Measurements from ENCODE around the gene CALD1.

CALD1 gene

GRCh38 chr7:134957005-134957404 is 177.6 kb downstream of the CALD1 start:
- H3K4me2 ChIP-seq (ENCODE audit: low read length), result no peak overlapping the region

GRCh38 chr7:134959810-134960209 is 180.4 kb downstream of the CALD1 start:
- no peaks in the 10 kb centered on the region for H3K4me1 ChIP-seq (ENCODE audit: control insufficient read depth in 1 of 2, insufficient read depth in 2 of 2, low read length in 2 of 2)
- H3K79me1 ChIP-seq (ENCODE audit: low read length), result no peaks in the 10 kb centered on the region
- no peak overlapping the region for H3K4me2 ChIP-seq (ENCODE audit: low read length)
- H3K9ac ChIP-seq (ENCODE audit: low read length), result no peak overlapping the region
- H3K9me3 ChIP-seq (ENCODE audit: insufficient read depth, low read depth, low read length), result no peaks in the 10 kb centered on the region
- H3K27me3 ChIP-seq (ENCODE audit: insufficient read depth, low read length), result no peaks in the 10 kb centered on the region
- WGBS (ENCODE audit: extremely low coverage, insufficient coverage, insufficient read length), result no CpG with 5 or more reads among the region's 5 CpGs
- no peak overlapping the region for H3K23ac ChIP-seq (ENCODE audit: low read length)
- H2BK12ac ChIP-seq (ENCODE audit: low read length), result no peak overlapping the region
- no peak overlapping the region for H2AK5ac ChIP-seq (ENCODE audit: low read length)
- H2BK5ac ChIP-seq (ENCODE audit: low read depth, low read length, poor library complexity), result no peak overlapping the region
- no peak overlapping the region for H4K91ac ChIP-seq (ENCODE audit: low read depth, low read length)
- no peak overlapping the region for H3K14ac ChIP-seq (ENCODE audit: low read length)
- no peak overlapping the region for H3K18ac ChIP-seq (ENCODE audit: low read length)
- H4K12ac ChIP-seq (ENCODE audit: low read depth, low read length), result no peak overlapping the region
- H2AFZ ChIP-seq (ENCODE audit: insufficient read depth, low read length, poor library complexity), result no peak overlapping the region
- no peak overlapping the region for H2BK120ac ChIP-seq (ENCODE audit: insufficient read depth, low read length, poor library complexity)
- H3K27ac ChIP-seq (ENCODE audit: low read depth, low read length), result no peak overlapping the region
- no peak overlapping the region for H3K4me3 ChIP-seq (ENCODE audit: low read depth, low read length)
- H3K79me2 ChIP-seq (ENCODE audit: control insufficient read depth, insufficient read depth, low read length, poor library complexity), result no peaks in the 10 kb centered on the region
- no peak for DNase-seq
- H3K36me3 ChIP-seq (ENCODE audit: control insufficient read depth in 1 of 2, insufficient read depth in 2 of 2, low read length in 2 of 2), result peaks cover 32 to 59% of the 10 kb centered on the region in 2 experiments
- H4K8ac ChIP-seq (ENCODE audit: low read depth, low read length), result no peak overlapping the region
- H3K4ac ChIP-seq (ENCODE audit: low read depth, low read length), result no peak overlapping the region

More at GRCh38 chr7:134957005-134957404, 177.6 kb downstream of the CALD1 start:
- WGBS (ENCODE audit: extremely low coverage, insufficient coverage, insufficient read length), result no CpG with 5 or more reads among the region's 3 CpGs
- H2AK5ac ChIP-seq (ENCODE audit: low read length), result no peak overlapping the region
- H3K14ac ChIP-seq (ENCODE audit: low read length), result no peak overlapping the region
- no peaks in the 10 kb centered on the region for H3K4me1 ChIP-seq (ENCODE audit: control insufficient read depth in 1 of 2, insufficient read depth in 2 of 2, low read length in 2 of 2)
- no peak overlapping the region for H2BK12ac ChIP-seq (ENCODE audit: low read length)
- H3K4me3 ChIP-seq (ENCODE audit: low read depth, low read length), result no peak overlapping the region
- H4K12ac ChIP-seq (ENCODE audit: low read depth, low read length), result no peak overlapping the region
- no peak overlapping the region for H3K23ac ChIP-seq (ENCODE audit: low read length)
- no peak overlapping the region for H3K18ac ChIP-seq (ENCODE audit: low read length)
- H3K27ac ChIP-seq (ENCODE audit: low read depth, low read length), result no peak overlapping the region
- H3K27me3 ChIP-seq (ENCODE audit: insufficient read depth, low read length), result no peaks in the 10 kb centered on the region
- no peak overlapping the region for H3K4ac ChIP-seq (ENCODE audit: low read depth, low read length)
- H3K9ac ChIP-seq (ENCODE audit: low read length), result no peak overlapping the region
- H3K79me1 ChIP-seq (ENCODE audit: low read length), result no peaks in the 10 kb centered on the region
- H3K36me3 ChIP-seq (ENCODE audit: control insufficient read depth in 1 of 2, insufficient read depth in 2 of 2, low read length in 2 of 2), result peaks cover 33 to 61% of the 10 kb centered on the region in 2 experiments
- H2BK5ac ChIP-seq (ENCODE audit: low read depth, low read length, poor library complexity), result no peak overlapping the region
- no peak for DNase-seq
- no peaks in the 10 kb centered on the region for H3K79me2 ChIP-seq (ENCODE audit: control insufficient read depth, insufficient read depth, low read length, poor library complexity)
- H4K91ac ChIP-seq (ENCODE audit: low read depth, low read length), result no peak overlapping the region
- H2AFZ ChIP-seq (ENCODE audit: insufficient read depth, low read length, poor library complexity), result no peak overlapping the region
- no peaks in the 10 kb centered on the region for H3K9me3 ChIP-seq (ENCODE audit: insufficient read depth, low read depth, low read length)
- no peak overlapping the region for H4K8ac ChIP-seq (ENCODE audit: low read depth, low read length)
- H2BK120ac ChIP-seq (ENCODE audit: insufficient read depth, low read length, poor library complexity), result no peak overlapping the region

GRCh38 chr7:134962270-134962780 is 182.9 kb downstream of the CALD1 start:
- Histone ChIP-seq H3K4me1 (ENCODE audit: control insufficient read depth in 1 of 2, insufficient read depth in 2 of 2, low read length in 2 of 2) (no peaks in the 10 kb centered on the region), H4K8ac (ENCODE audit: low read depth, low read length) (no peak overlapping the region), H2BK12ac (ENCODE audit: low read length) (no peak overlapping the region), H3K9me3 (ENCODE audit: insufficient read depth, low read depth, low read length) (no peaks in the 10 kb centered on the region), H4K91ac (ENCODE audit: low read depth, low read length) (no peak overlapping the region), H3K23ac (ENCODE audit: low read length) (no peak overlapping the region), H3K14ac (ENCODE audit: low read length) (no peak overlapping the region), H3K4me3 (ENCODE audit: low read depth, low read length) (no peak overlapping the region), H3K4me2 (ENCODE audit: low read length) (no peak overlapping the region), H3K79me1 (ENCODE audit: low read length) (no peaks in the 10 kb centered on the region), H2AFZ (ENCODE audit: insufficient read depth, low read length, poor library complexity) (no peak overlapping the region), H3K27ac (ENCODE audit: low read depth, low read length) (no peak overlapping the region), H3K18ac (ENCODE audit: low read length) (no peak overlapping the region), H3K4ac (ENCODE audit: low read depth, low read length) (no peak overlapping the region), H3K27me3 (ENCODE audit: insufficient read depth, low read length) (no peaks in the 10 kb centered on the region), H3K9ac (ENCODE audit: low read length) (no peak overlapping the region), H3K36me3 (ENCODE audit: control insufficient read depth in 1 of 2, insufficient read depth in 2 of 2, low read length in 2 of 2) (peaks cover 27 to 60% of the 10 kb centered on the region in 2 experiments), H2BK120ac (ENCODE audit: insufficient read depth, low read length, poor library complexity) (no peak overlapping the region), H3K79me2 (ENCODE audit: control insufficient read depth, insufficient read depth, low read length, poor library complexity) (no peaks in the 10 kb centered on the region), H2BK5ac (ENCODE audit: low read depth, low read length, poor library complexity) (no peak overlapping the region), H2AK5ac (ENCODE audit: low read length) (no peak overlapping the region), H4K12ac (ENCODE audit: low read depth, low read length) (no peak overlapping the region)
- DNase-seq, result no peak

- no peak overlapping the region for H2AK5ac ChIP-seq (ENCODE audit: low read length)
- no peaks in the 10 kb centered on the region for H3K79me2 ChIP-seq (ENCODE audit: control insufficient read depth, insufficient read depth, low read length, poor library complexity)
- no peak overlapping the region for H3K23ac ChIP-seq (ENCODE audit: low read length)
- no peak overlapping the region for H3K14ac ChIP-seq (ENCODE audit: low read length)
- WGBS (ENCODE audit: extremely low coverage, insufficient coverage, insufficient read length), result no CpG with 5 or more reads among the region's 4 CpGs
- H3K4me1 ChIP-seq (ENCODE audit: control insufficient read depth in 1 of 2, insufficient read depth in 2 of 2, low read length in 2 of 2), result no peaks in the 10 kb centered on the region
- no peaks in the 10 kb centered on the region for H3K9me3 ChIP-seq (ENCODE audit: insufficient read depth, low read depth, low read length)
- H3K18ac ChIP-seq (ENCODE audit: low read length), result no peak overlapping the region
- no peak overlapping the region for H3K4me3 ChIP-seq (ENCODE audit: low read depth, low read length)
- no peak for DNase-seq
- no peak overlapping the region for H2BK120ac ChIP-seq (ENCODE audit: insufficient read depth, low read length, poor library complexity)
- no peak overlapping the region for H4K12ac ChIP-seq (ENCODE audit: low read depth, low read length)
- H2AFZ ChIP-seq (ENCODE audit: insufficient read depth, low read length, poor library complexity), result no peak overlapping the region
- H3K27me3 ChIP-seq (ENCODE audit: insufficient read depth, low read length), result no peaks in the 10 kb centered on the region
- H4K91ac ChIP-seq (ENCODE audit: low read depth, low read length), result no peak overlapping the region
- H4K8ac ChIP-seq (ENCODE audit: low read depth, low read length), result no peak overlapping the region
- no peaks in the 10 kb centered on the region for H3K79me1 ChIP-seq (ENCODE audit: low read length)
- no peak overlapping the region for H2BK5ac ChIP-seq (ENCODE audit: low read depth, low read length, poor library complexity)
- H3K27ac ChIP-seq (ENCODE audit: low read depth, low read length), result no peak overlapping the region
- H3K9ac ChIP-seq (ENCODE audit: low read length), result no peak overlapping the region
- H3K4me2 ChIP-seq (ENCODE audit: low read length), result no peak overlapping the region
- H2BK12ac ChIP-seq (ENCODE audit: low read length), result no peak overlapping the region
- H3K36me3 ChIP-seq (ENCODE audit: control insufficient read depth in 1 of 2, insufficient read depth in 2 of 2, low read length in 2 of 2), result peaks cover 27 to 62% of the 10 kb centered on the region in 2 experiments
- H3K4ac ChIP-seq (ENCODE audit: low read depth, low read length), result no peak overlapping the region
These were observed 183.6 kb downstream of the CALD1 start for GRCh38 chr7:134963036-134963435.
